Measurements from ENCODE around the gene CCND1. TPM values are rescaled to one million over a fixed set of nuclear protein-coding genes. Genes with fewer than 3 reads are reported as not detected.
A peak's percentile ranks its signal among the peaks of the same experiment; 100 is the strongest.

CCND1 gene
- total and polyA plus RNA-seq, 10 donors = 4.3 to 96.6 (median 59.0) TPM

DNA sequence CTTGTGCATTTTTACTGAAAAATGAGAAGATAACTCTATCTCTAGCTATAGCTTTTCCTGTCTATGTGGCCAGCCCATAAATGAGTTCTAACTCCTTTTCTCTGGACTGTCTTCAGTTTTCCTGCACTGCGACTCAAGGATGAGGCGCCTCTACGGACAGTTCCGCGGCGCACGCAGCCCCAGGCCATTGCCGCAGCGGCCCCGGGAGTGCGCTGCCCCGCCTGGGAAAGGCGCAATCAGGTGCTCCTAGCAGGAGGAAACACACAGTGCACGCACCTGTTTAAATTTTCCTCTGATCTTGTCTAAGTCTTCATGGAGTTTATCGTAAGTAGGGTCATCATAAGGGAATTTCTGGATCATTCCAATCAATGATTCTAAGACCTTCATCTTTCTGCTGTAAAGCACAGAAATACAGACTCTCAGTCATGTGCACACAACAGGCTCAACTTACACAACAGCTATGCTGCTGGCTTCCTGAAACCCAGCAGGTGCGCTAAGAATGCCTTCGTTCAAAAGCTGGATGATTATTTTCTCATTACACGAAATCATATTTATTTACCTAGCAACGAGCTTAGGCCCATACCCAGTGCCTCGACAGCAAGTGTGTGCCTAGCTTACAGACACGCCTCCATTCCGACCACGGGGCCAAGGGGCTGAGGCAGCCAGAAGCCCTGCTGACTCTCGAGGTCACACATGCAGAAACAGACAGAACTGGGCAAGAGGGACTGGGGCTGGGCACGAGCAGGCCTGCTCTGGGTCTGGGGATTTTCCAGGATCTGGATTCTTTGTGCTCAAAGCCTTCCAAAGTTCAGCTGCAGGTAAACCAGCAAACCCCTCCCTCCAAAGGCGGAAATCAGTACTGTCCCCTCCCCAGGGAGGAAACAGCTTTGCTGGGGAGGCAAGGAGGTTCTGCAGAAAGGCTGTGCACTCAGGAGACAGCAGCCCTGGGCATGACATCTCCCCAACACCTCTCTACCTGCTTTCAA, 27.0 kb downstream of the CCND1 start:
- intact Hi-C loops (cut with DNase I; ENCODE audit: low total_unique reads) = no loop called here
- no peak overlapping the region for H3K27ac ChIP-seq
- no peak for TF ChIP-seq POLR2A (IDR thresholded peaks at IDR 0.05)
- TF ChIP-seq, protein P1, sequence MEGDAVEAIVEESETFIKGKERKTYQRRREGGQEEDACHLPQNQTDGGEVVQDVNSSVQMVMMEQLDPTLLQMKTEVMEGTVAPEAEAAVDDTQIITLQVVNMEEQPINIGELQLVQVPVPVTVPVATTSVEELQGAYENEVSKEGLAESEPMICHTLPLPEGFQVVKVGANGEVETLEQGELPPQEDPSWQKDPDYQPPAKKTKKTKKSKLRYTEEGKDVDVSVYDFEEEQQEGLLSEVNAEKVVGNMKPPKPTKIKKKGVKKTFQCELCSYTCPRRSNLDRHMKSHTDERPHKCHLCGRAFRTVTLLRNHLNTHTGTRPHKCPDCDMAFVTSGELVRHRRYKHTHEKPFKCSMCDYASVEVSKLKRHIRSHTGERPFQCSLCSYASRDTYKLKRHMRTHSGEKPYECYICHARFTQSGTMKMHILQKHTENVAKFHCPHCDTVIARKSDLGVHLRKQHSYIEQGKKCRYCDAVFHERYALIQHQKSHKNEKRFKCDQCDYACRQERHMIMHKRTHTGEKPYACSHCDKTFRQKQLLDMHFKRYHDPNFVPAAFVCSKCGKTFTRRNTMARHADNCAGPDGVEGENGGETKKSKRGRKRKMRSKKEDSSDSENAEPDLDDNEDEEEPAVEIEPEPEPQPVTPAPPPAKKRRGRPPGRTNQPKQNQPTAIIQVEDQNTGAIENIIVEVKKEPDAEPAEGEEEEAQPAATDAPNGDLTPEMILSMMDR (IDR thresholded peaks at IDR 0.05 in 8 of 11, conservative IDR thresholded peaks at IDR 0.05 in 3 of 11) = no peak
- no peak for TF ChIP-seq POLR2AphosphoS5 (IDR thresholded peaks at IDR 0.05)
- peak; percentile 66 for DNase-seq
- H3K27me3 ChIP-seq (replicated peaks in 1 of 7) = no peaks in the 10 kb centered on the region
- H3K4me3 ChIP-seq = no peak overlapping the region
- peaks cover 0 to 100% (median 76%) of the 10 kb centered on the region in 6 donors for H3K36me3 ChIP-seq
- 91 to 94% (median 93%) methylated on average over 26 of the region's 26 CpGs for WGBS, 5 donors
- H3K4me1 ChIP-seq = peaks cover 0 to 21% (median 15%) of the 10 kb centered on the region in 6 donors
- no peaks in the 10 kb centered on the region for H3K9me3 ChIP-seq

DNA sequence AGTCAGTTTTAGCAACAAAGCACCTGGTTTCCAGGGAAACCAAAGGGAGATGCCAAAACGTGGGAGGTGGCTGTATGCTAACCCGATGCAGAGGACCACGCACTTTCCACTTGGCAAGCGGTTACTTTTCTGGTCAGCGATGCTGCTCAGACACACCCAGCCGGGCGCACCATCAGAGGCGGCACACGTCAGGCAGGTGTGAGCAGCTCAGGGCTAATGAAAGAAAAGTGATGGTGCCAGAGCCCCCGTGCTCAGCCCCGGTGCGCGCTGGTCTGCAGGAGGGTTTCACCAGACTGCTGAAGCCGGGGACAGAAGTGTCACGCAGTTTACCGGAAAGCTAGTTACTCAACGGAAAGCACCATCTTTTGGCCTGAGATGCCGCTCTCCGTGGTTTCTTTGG, 28.5 kb downstream of the CCND1 start:
- intact Hi-C loops (cut with DNase I; ENCODE audit: low total_unique reads) = no loop called here
- TF ChIP-seq POLR2AphosphoS5 (IDR thresholded peaks at IDR 0.05) (no peak), POLR2A (IDR thresholded peaks at IDR 0.05) (no peak)
- TF ChIP-seq, protein P1 (IDR thresholded peaks at IDR 0.05 in 8 of 11, conservative IDR thresholded peaks at IDR 0.05 in 3 of 11) = no peak

DNA sequence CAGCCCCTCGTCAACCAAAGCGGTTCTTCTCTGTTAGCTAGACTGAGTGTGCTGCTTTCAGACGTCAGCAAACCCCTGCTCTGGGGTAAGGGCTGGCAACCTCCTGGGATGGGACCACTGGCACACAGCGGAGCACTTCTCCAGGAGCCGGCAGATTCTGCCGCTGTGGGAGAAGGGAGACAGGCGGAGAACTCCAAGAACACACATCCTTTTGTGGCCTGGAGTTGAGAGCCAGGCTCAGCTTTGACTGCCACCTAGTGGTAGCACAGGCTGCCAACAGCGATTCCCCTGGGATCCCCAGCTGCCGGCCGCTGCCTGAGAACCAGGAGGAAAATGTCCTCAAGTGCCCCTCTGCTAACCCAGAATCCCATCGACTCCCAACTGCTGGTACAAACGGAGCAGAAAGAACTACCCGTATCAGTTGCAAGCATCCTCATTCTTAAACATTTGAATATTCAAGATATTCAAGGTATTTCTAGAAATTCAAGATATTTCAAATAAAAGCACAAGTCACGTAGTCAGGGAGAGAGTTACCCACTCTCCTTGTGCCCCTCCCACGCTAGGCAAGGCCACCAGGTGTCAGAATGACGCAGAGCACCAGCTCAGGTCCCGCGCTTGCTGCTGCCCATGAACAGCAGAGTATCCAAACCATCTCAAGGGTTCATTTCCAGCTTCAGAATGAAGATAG, 29.3 kb downstream of the CCND1 start:
- intact Hi-C loops (cut with DNase I; ENCODE audit: low total_unique reads) = no loop called here
- H3K4me3 ChIP-seq = no peak overlapping the region
- H3K36me3 ChIP-seq = peaks cover 0 to 80% (median 60%) of the 10 kb centered on the region in 6 donors
- no peaks in the 10 kb centered on the region for H3K27me3 ChIP-seq (replicated peaks in 1 of 7)
- TF ChIP-seq, protein P1 (IDR thresholded peaks at IDR 0.05 in 8 of 11, conservative IDR thresholded peaks at IDR 0.05 in 3 of 11) = peak; percentile 59 to 96 (median 92)
- TF ChIP-seq POLR2A (IDR thresholded peaks at IDR 0.05) (no peak), POLR2AphosphoS5 (IDR thresholded peaks at IDR 0.05) (peak; percentile 9 to 49 (median 34))
- peaks cover 13 to 42% (median 33%) of the 10 kb centered on the region in 6 donors for H3K4me1 ChIP-seq
- no peaks in the 10 kb centered on the region for H3K9me3 ChIP-seq
- WGBS, 5 donors = 40 to 56% (median 46%) methylated on average over 15 to 18 of the region's 18 CpGs
- no peak overlapping the region for H3K27ac ChIP-seq
- peak; percentile 89 for DNase-seq

More for the DNA sequence above, 28.5 kb downstream of the CCND1 start:
- 91 to 97% (median 92%) methylated on average over 16 to 19 of the region's 19 CpGs for WGBS, 5 donors
- peaks cover 12 to 36% (median 31%) of the 10 kb centered on the region in 6 donors for H3K4me1 ChIP-seq
- H3K36me3 ChIP-seq = peaks cover 0 to 88% (median 69%) of the 10 kb centered on the region in 6 donors
- H3K9me3 ChIP-seq = no peaks in the 10 kb centered on the region
- no peak overlapping the region for H3K27ac ChIP-seq
- H3K27me3 ChIP-seq (replicated peaks in 1 of 7) = no peaks in the 10 kb centered on the region
- no peak overlapping the region for H3K4me3 ChIP-seq
- DNase-seq = peak; percentile 62
